ENCODE results near the gene SS18L1.

- TF ChIP-seq POLR2A (IDR thresholded peaks at IDR 0.05): no peak
- no peak for TF ChIP-seq CTCF (IDR thresholded peaks at IDR 0.05 in 8 of 11, conservative IDR thresholded peaks at IDR 0.05 in 3 of 11)
- no peak for TF ChIP-seq POLR2AphosphoS5 (IDR thresholded peaks at IDR 0.05)
These were observed 24.5 kb upstream of the SS18L1 start for GRCh38 chr20:62119115-62119514.

Data from spleen (tissue), 7 donors.